GM12878 (cell line): ENCODE results near the gene PLOD2. TPM values are rescaled to one million over a fixed set of nuclear protein-coding genes. Genes with fewer than 3 reads are reported as not detected.
"Not testable (repeated sequence)": the region's sequence is repeated elsewhere in the genome, so short reads cannot be mapped to it uniquely, and the experiment has no call there.

Source experiments
- ATAC-seq: fragments of 200-7000 bp; cut with Tn5 transposase; 3 replicates; pipeline ENCODE4 v1.9.1; 2020; ENCODE audit warnings: mild to moderate bottlenecking, moderate library complexity
- BruUV-seq: library from RNA; stranded (reverse); fragments of 400-500 nt; replicated peaks from 2 replicates; lab custom pipeline; 2021; lab: Mats Ljungman, UMichigan
- CTCF ChIA-PET: fragments of 300-600 bp; sonication (Branson Sonifier 250); formaldehyde crosslinking; extraction: SDS; loops from one replicate; lab custom pipeline; 2021; ENCODE audit warnings: inconsistent platforms; lab: Yijun Ruan, JAX
- POLR2A ChIA-PET: fragments of 350-600 bp; formaldehyde crosslinking; extraction: SDS; loops from one replicate; lab custom pipeline; 2021; ENCODE audit warnings: inconsistent platforms; lab: Charles Lee
- RAD21 ChIA-PET: fragments of 300-600 bp; sonication (Branson Sonifier 250); formaldehyde crosslinking; loops from one replicate; lab custom pipeline; 2023; ENCODE audit warnings: antibody characterized with exemption; ENCODE audit not compliant: unreplicated experiment; lab: Charles Lee
- SMC1A ChIA-PET: fragments of 300-600 bp; sonication (Branson Sonifier 250); formaldehyde crosslinking; loops from one replicate; lab custom pipeline; 2023; ENCODE audit not compliant: unreplicated experiment, uncharacterized antibody; lab: Charles Lee
- DNase-seq: peaks from one replicate; pipeline ENCODE4 v3.0.0-alpha.2; 2011; ENCODE audit warnings: low read depth, low spot score
- FAIRE-seq: peaks from 3 replicates; lab custom pipeline; 2011; peaks lifted over from hg19 to GRCh38; lab: Jason Lieb, UNC
- H2AFZ ChIP-seq: 2 replicates; pipeline ENCODE4 v1.6.0; 2011; ENCODE audit warnings: low read depth, low read length, control low read depth; ENCODE audit not compliant: control insufficient read depth
- H3K27ac ChIP-seq: 2 replicates; pipeline ENCODE4 v1.5.1; 2011; ENCODE audit warnings: control low read depth; ENCODE audit not compliant: control insufficient read depth, insufficient read depth
- H3K27me3 ChIP-seq, 2 experiments: replicated peaks in 1 of 2; 2 replicates each; pipeline versions ENCODE4 v1.6.0 to v1.6.1; 2011; ENCODE audit warnings: low read length in 1 of 2; ENCODE audit not compliant: control insufficient read depth in 2 of 2, insufficient read depth in 2 of 2
- H3K36me3 ChIP-seq, 2 experiments: 2 replicates each; pipeline ENCODE4 v1.5.1; 2011; ENCODE audit warnings: low read length in 1 of 2; ENCODE audit not compliant: control insufficient read depth in 2 of 2, insufficient read depth in 2 of 2
- H3K4me1 ChIP-seq: 2 replicates; pipeline ENCODE4 v1.6.1; 2011; ENCODE audit warnings: mild to moderate bottlenecking, low read length, moderate library complexity, mixed read lengths; ENCODE audit not compliant: control insufficient read depth, insufficient read depth
- H3K4me2 ChIP-seq: 2 replicates; pipeline ENCODE4 v1.6.0; 2011; ENCODE audit warnings: control low read depth; ENCODE audit not compliant: control insufficient read depth, insufficient read depth
- H3K4me3 ChIP-seq: fragments of 200-600 bp; sonication (generic); 2 replicates; pipeline ENCODE4 v1.5.1; 2016
- H3K79me2 ChIP-seq: 2 replicates; pipeline ENCODE4 v1.6.0; 2011; ENCODE audit warnings: low read length; ENCODE audit not compliant: control insufficient read depth, insufficient read depth
- H3K9ac ChIP-seq: 2 replicates; pipeline ENCODE4 v1.8.0; 2011; ENCODE audit warnings: low read length, control low read depth, mixed read lengths; ENCODE audit not compliant: control insufficient read depth, insufficient read depth
- H3K9me3 ChIP-seq: replicated peaks from 3 replicates; pipeline ENCODE4 v1.5.1; 2011; ENCODE audit warnings: mild to moderate bottlenecking, low read length; ENCODE audit not compliant: control insufficient read depth, insufficient read depth
- H4K20me1 ChIP-seq: 2 replicates; pipeline ENCODE4 v1.6.0; 2011; ENCODE audit not compliant: control insufficient read depth, insufficient read depth
- CBX5 ChIP-seq: sonication (generic); IDR thresholded peaks from 2 replicates; pipeline ENCODE4 v1.6.1; 2016; ENCODE audit warnings: low read depth, moderate library complexity, mild to moderate bottlenecking, inconsistent platforms
- CEBPZ ChIP-seq: fragments of 150-350 bp; IDR thresholded peaks from 2 replicates; pipeline ENCODE4 v1.6.1; 2016; ENCODE audit warnings: low read depth, low read length
- CHD1 ChIP-seq: IDR thresholded peaks from 2 replicates; pipeline ENCODE4 v1.6.1; 2012; ENCODE audit warnings: low read depth, low read length, improper control_type of control experiment
- HSF1 ChIP-seq: fragments of 150-350 bp; IDR thresholded peaks from 2 replicates; pipeline ENCODE4 v1.6.1; 2014; ENCODE audit warnings: mild to moderate bottlenecking, low read depth, low read length
- MYB ChIP-seq: fragments of 150-350 bp; IDR thresholded peaks from 2 replicates; pipeline ENCODE4 v1.6.1; 2014; ENCODE audit warnings: mild to moderate bottlenecking, low read depth, low read length, borderline replicate concordance
- PAX5 ChIP-seq: IDR thresholded peaks from 2 replicates; pipeline ENCODE4 v1.6.1; 2011; ENCODE audit warnings: low read depth, low read length, borderline replicate concordance
- ZBTB11 ChIP-seq: fragments of 450-650 bp; formaldehyde crosslinking; IDR thresholded peaks from 2 replicates; pipeline ENCODE4 v1.5.0; 2022; ENCODE audit warnings: mild to moderate bottlenecking, missing genetic modification characterization
- ZNF207 ChIP-seq: fragments of 450-650 bp; IDR thresholded peaks from 2 replicates; pipeline ENCODE4 v1.6.1; 2014; ENCODE audit warnings: antibody characterized with exemption, mild to moderate bottlenecking, borderline replicate concordance
- ZNF274 ChIP-seq: IDR thresholded peaks from one replicate; pipeline ENCODE4 v1.8.0; 2011; ENCODE audit not compliant: insufficient read length, insufficient read depth
- ZZZ3 ChIP-seq: IDR thresholded peaks from 2 replicates; pipeline ENCODE4 v1.6.1; 2011; ENCODE audit warnings: low read depth; ENCODE audit not compliant: control insufficient read depth, insufficient read length
- WGBS: methylation state at CpG from one replicate; pipeline ENCODE4 v1.1.6; 2016; ENCODE audit warnings: low lambda C conversion rate; ENCODE audit not compliant: insufficient replicate concordance, insufficient coverage; ENCODE audit errors: missing lambda C conversion rate; 5-methylcytosine and 5-hydroxymethylcytosine counted together
- in situ Hi-C: fragments of 300-500 bp; cut with MboI; formaldehyde crosslinking; loops from 9 replicates; pipeline ENCODE4 v1.14.3; 2018; ENCODE audit warnings: mixed read lengths
- intact Hi-C: fragments of 100-400 bp; cut with micrococcal nuclease; formaldehyde crosslinking; loops from one replicate; pipeline ENCODE4 v1.14.2; 2022; ENCODE audit not compliant: unreplicated experiment
- polyA plus RNA-seq, 11 experiments: library from polyadenylated mRNA; depleted of rRNA in 4 of 11; unstranded in 6 of 11; stranded (reverse) in 5 of 11; fragments of >200 nt; fragmentation: Nextera tagmentation in 4 of 11; fragmentation: Illumina TruSeq in 1 of 11; extraction: Ambion mirVana in 4 of 11; extraction: Trizol in 1 of 11; gene quantifications; 1 replicate in 1 of 11; 2 replicates in 10 of 11; pipeline versions ENCODE4 v1.2.1 to v1.2.3, GENCODE V29; 2011 to 2016; ENCODE audit warnings: inconsistent platforms in 2 of 11, missing spikeins in 2 of 11, low read depth in 1 of 11
- total RNA-seq, 4 experiments: library from RNA; depleted of rRNA in 3 of 4; stranded (reverse); fragments of >200 nt in 3 of 4; fragmentation: Illumina TruSeq in 1 of 4; extraction: Trizol in 1 of 4; gene quantifications; 2 replicates each; pipeline versions ENCODE4 v1.2.1 to v1.2.3, GENCODE V29; 2013 to 2021

Gene PLOD2
- total and polyA plus RNA-seq, 10 of the 15 experiments (the other 5 are each of a cell fraction or from before 2014, with no cell fraction given) = 0.03 to 0.56 (median 0.33) TPM; not detected in 4

- POLR2A ChIA-PET, H3K4me3 ChIP-seq, H3K4me1 ChIP-seq, H3K36me3 ChIP-seq, RAD21 ChIA-PET, BruUV-seq, H3K79me2 ChIP-seq, H3K9ac ChIP-seq, CTCF ChIA-PET, in situ Hi-C loops, H3K4me2 ChIP-seq, SMC1A ChIA-PET, H3K27me3 ChIP-seq, ATAC-seq, H3K9me3 ChIP-seq, H4K20me1 ChIP-seq, H2AFZ ChIP-seq, intact Hi-C loops, FAIRE-seq, DNase-seq, H3K27ac ChIP-seq: not testable (repeated sequence)
- 60% methylated on average over 12 of the region's 12 CpGs for WGBS
- TF ChIP-seq CBX5 = 0 out of 2 replicates have a peak, but pooled peaks have one; percentile 59
Measured at GRCh38 chr3:146113804-146114203, 47.2 kb downstream of the PLOD2 start.

GRCh38 chr3:146111337-146111736 is 49.6 kb downstream of the PLOD2 start:
- DNase-seq = no peak
- RAD21 ChIA-PET = no interaction called here
- no TSS peak for BruUV-seq
- H3K27ac ChIP-seq = no peak overlapping the region
- H3K4me3 ChIP-seq = no peak overlapping the region
- in situ Hi-C loops (no loop called here), intact Hi-C loops (no loop called here)
- no peaks in the 10 kb centered on the region for H3K9me3 ChIP-seq
- no peaks in the 10 kb centered on the region for H3K79me2 ChIP-seq
- H3K36me3 ChIP-seq = no peaks in the 10 kb centered on the region
- SMC1A ChIA-PET = no interaction called here
- FAIRE-seq = no peak
- no peak overlapping the region for H2AFZ ChIP-seq
- POLR2A ChIA-PET = no interaction called here
- CTCF ChIA-PET = no interaction called here
- no peaks in the 10 kb centered on the region for H3K4me1 ChIP-seq
- H3K27me3 ChIP-seq = no peaks in the 10 kb centered on the region
- no peaks in the 10 kb centered on the region for H4K20me1 ChIP-seq
- H3K4me2 ChIP-seq = no peak overlapping the region
- no peak overlapping the region for H3K9ac ChIP-seq
- ATAC-seq = no peak
- TF ChIP-seq HSF1 (no peak), CEBPZ (no peak), ZBTB11 (CRISPR knock-in tag) (no peak), ZNF207 (no peak), ZZZ3 (no peak), PAX5 (no peak), ZNF274 (no peak), CHD1 (no peak), MYB (no peak)
